Colonic mucosa (tissue), 4 donors: ENCODE data around the gene CD44. TPM values are rescaled to one million over a fixed set of nuclear protein-coding genes. Genes with fewer than 3 reads are reported as not detected.

Source experiments
- DNase-seq: peaks from one replicate; pipeline ENCODE4 v3.0.0-alpha.2; 2020
- H3K27ac ChIP-seq: fragments of 200-600 bp; one replicate; pipeline ENCODE4 v1.8.0; 2021
- H3K27me3 ChIP-seq: fragments of 200-600 bp; one replicate; pipeline ENCODE4 v1.8.0; 2021
- H3K36me3 ChIP-seq: fragments of 200-600 bp; one replicate; pipeline ENCODE4 v1.8.0; 2021
- H3K4me1 ChIP-seq: fragments of 200-600 bp; one replicate; pipeline ENCODE4 v1.8.0; 2021; ENCODE audit warnings: mild to moderate bottlenecking
- H3K4me3 ChIP-seq: fragments of 200-600 bp; one replicate; pipeline ENCODE4 v1.8.0; 2021
- H3K9ac ChIP-seq, 2 donors: one replicate each; pipeline ENCODE4 v1.7.0; 2013; ENCODE audit warnings: control low read depth in 2 of 2, low read depth in 2 of 2, low read length in 2 of 2
- H3K9me3 ChIP-seq: fragments of 200-600 bp; one replicate; pipeline ENCODE4 v1.8.0; 2021
- intact Hi-C: fragments of 100-400 bp; cut with DNase I; formaldehyde crosslinking; loops from one replicate; pipeline ENCODE4 v1.14.1; 2022
- total RNA-seq, 2 donors: library from RNA; stranded (reverse); fragmentation: NEBNext Ultra II Directional in 1 of 2; extraction: Animal tissue kit (Norgen Biotek cat#: 25700) in 1 of 2; gene quantifications; one replicate each; pipeline ENCODE4 v1.2.1, GENCODE V29; 2021
- TF ChIP-seq, protein P1 (sequence below): fragments of 200-600 bp; IDR thresholded peaks from one replicate; pipeline ENCODE4 v1.8.0; 2022; ENCODE audit warnings: antibody characterized with exemption, mild to moderate bottlenecking
- donor health status: healthy.
- donor health status: DM: no; HTN: no; CAD: no.
- donor health status: DM: no; HTN: no; CAD: no.

CD44 gene
- total RNA-seq, 2 donors from 2014 or later: 152 to 171 TPM

GRCh38 chr11:35114906-35115687, 23.9 kb upstream of the CD44 start:
- Histone ChIP-seq H3K9ac (no peak overlapping the region), H3K27ac (no peak overlapping the region), H3K36me3 (no peaks in the 10 kb centered on the region), H3K27me3 (no peaks in the 10 kb centered on the region), H3K4me1 (peaks cover 4% of the 10 kb centered on the region), H3K9me3 (no peaks in the 10 kb centered on the region), H3K4me3 (no peak overlapping the region)
- intact Hi-C loops: no loop called here
- no peak for DNase-seq
- TF ChIP-seq, protein P1, sequence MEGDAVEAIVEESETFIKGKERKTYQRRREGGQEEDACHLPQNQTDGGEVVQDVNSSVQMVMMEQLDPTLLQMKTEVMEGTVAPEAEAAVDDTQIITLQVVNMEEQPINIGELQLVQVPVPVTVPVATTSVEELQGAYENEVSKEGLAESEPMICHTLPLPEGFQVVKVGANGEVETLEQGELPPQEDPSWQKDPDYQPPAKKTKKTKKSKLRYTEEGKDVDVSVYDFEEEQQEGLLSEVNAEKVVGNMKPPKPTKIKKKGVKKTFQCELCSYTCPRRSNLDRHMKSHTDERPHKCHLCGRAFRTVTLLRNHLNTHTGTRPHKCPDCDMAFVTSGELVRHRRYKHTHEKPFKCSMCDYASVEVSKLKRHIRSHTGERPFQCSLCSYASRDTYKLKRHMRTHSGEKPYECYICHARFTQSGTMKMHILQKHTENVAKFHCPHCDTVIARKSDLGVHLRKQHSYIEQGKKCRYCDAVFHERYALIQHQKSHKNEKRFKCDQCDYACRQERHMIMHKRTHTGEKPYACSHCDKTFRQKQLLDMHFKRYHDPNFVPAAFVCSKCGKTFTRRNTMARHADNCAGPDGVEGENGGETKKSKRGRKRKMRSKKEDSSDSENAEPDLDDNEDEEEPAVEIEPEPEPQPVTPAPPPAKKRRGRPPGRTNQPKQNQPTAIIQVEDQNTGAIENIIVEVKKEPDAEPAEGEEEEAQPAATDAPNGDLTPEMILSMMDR: no peak

- TF ChIP-seq, protein P1: no peak
- no peak overlapping the region for H3K9ac ChIP-seq
Measured at GRCh38 chr11:35115688-35116030, 23.3 kb upstream of the CD44 start.

GRCh38 chr11:35116245-35116644, 22.7 kb upstream of the CD44 start:
- Histone ChIP-seq H3K36me3 (no peaks in the 10 kb centered on the region), H3K27me3 (no peaks in the 10 kb centered on the region), H3K4me3 (no peak overlapping the region), H3K4me1 (peaks cover 2% of the 10 kb centered on the region), H3K9ac (no peak overlapping the region), H3K9me3 (no peaks in the 10 kb centered on the region), H3K27ac (no peak overlapping the region)
- no peak for DNase-seq
- intact Hi-C loops: no loop called here
- TF ChIP-seq, protein P1: no peak

More at GRCh38 chr11:35115688-35116030, 23.3 kb upstream of the CD44 start:
- intact Hi-C loops: no loop called here
- Histone ChIP-seq H3K9me3 (no peaks in the 10 kb centered on the region), H3K36me3 (no peaks in the 10 kb centered on the region), H3K27ac (no peak overlapping the region), H3K4me3 (no peak overlapping the region), H3K27me3 (no peaks in the 10 kb centered on the region), H3K4me1 (peaks cover 4% of the 10 kb centered on the region)
- DNase-seq: no peak

- Histone ChIP-seq H3K27ac (no peak overlapping the region), H3K9ac (no peak overlapping the region), H3K4me3 (no peak overlapping the region), H3K9me3 (no peaks in the 10 kb centered on the region), H3K27me3 (no peaks in the 10 kb centered on the region), H3K4me1 (no peaks in the 10 kb centered on the region), H3K36me3 (no peaks in the 10 kb centered on the region)
- DNase-seq: no peak
- TF ChIP-seq, protein P1: no peak
- intact Hi-C loops: no loop called here
Measured at GRCh38 chr11:35116762-35117640, 22.0 kb upstream of the CD44 start.

DNA sequence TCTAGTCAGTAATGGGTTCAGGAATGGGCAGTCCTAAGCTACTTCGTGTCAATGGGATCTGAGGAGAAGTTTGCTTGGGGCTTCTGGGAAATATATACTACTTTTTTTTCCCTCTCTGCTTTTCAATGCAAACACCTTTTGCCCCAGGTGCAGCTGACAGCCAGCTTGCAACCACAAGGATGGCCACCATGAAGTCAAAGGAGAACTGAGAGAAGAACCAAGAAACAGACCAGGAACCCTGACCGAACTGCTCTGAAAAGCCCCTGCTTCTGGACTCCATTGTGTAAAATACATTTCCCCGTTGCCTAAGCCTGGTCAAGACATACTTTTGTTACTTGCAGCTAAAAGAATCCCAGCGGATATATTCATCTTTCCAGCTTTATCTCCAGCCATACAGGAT, 20.1 kb upstream of the CD44 start:
- Histone ChIP-seq H3K9me3 (no peaks in the 10 kb centered on the region), H3K27me3 (no peaks in the 10 kb centered on the region), H3K27ac (no peak overlapping the region), H3K36me3 (no peaks in the 10 kb centered on the region), H3K4me3 (no peak overlapping the region), H3K4me1 (no peaks in the 10 kb centered on the region), H3K9ac (no peak overlapping the region)
- intact Hi-C loops: no loop called here
- TF ChIP-seq, protein P1: no peak
- no peak for DNase-seq
